Heart right ventricle (tissue), 16 donors: ENCODE data around the gene UPK1A. TPM values are rescaled to one million over a fixed set of nuclear protein-coding genes. Genes with fewer than 3 reads are reported as not detected.

Source experiments
- ATAC-seq, 8 donors: fragments of 200-7000 bp; cut with Tn5 transposase; one replicate each; pipeline ENCODE4 v1.9.1; 2020; ENCODE audit warnings: mild to moderate bottlenecking in 8 of 8, moderate library complexity in 8 of 8, moderate number of reproducible peaks in 1 of 8
- DNase-seq, 2 donors: peaks; one replicate each; pipeline ENCODE4 v3.0.0-alpha.2; 2020
- H3K27ac ChIP-seq, 10 donors: fragments of 200-600 bp; sonication (generic) in 2 of 10; one replicate each; pipeline versions ENCODE4 v1.5.0 to v1.8.0; 2020 to 2022; ENCODE audit warnings: mild to moderate bottlenecking in 3 of 10
- H3K27me3 ChIP-seq, 7 donors: fragments of 200-600 bp; one replicate each; pipeline ENCODE4 v1.8.0; 2021 to 2022; ENCODE audit warnings: mild to moderate bottlenecking in 2 of 7
- H3K36me3 ChIP-seq, 9 donors: fragments of 200-600 bp; sonication (generic) in 1 of 9; one replicate each; pipeline versions ENCODE4 v1.5.0 to v1.8.0; 2020 to 2022; ENCODE audit warnings: mild to moderate bottlenecking in 2 of 9
- H3K4me1 ChIP-seq, 9 donors: fragments of 200-600 bp; sonication (generic) in 1 of 9; one replicate each; pipeline versions ENCODE4 v1.5.0 to v1.8.0; 2020 to 2022; ENCODE audit warnings: mild to moderate bottlenecking in 4 of 9
- H3K4me3 ChIP-seq, 10 donors: fragments of 200-600 bp; sonication (generic) in 2 of 10; one replicate each; pipeline versions ENCODE4 v1.5.0 to v1.8.0; 2020 to 2022; ENCODE audit warnings: mild to moderate bottlenecking in 7 of 10, moderate library complexity in 2 of 10
- H3K9me3 ChIP-seq, 11 donors: fragments of 200-600 bp in 10 of 11; sonication (generic) in 2 of 11; one replicate each; pipeline versions ENCODE4 v1.5.0 to v1.8.0; 2013 to 2022; ENCODE audit warnings: mild to moderate bottlenecking in 2 of 11, control low read depth in 1 of 11, moderate library complexity in 1 of 11
- CTCF ChIP-seq, 9 donors: fragments of 200-600 bp; sonication (generic) in 2 of 9; IDR thresholded peaks; one replicate each; pipeline versions ENCODE4 v1.5.0 to v1.8.0; 2021 to 2022; ENCODE audit warnings: antibody characterized with exemption in 9 of 9, mild to moderate bottlenecking in 5 of 9, moderate library complexity in 1 of 9
- WGBS, 2 donors: extraction: QIAGEN DNeasy Blood & Tissue Kit; methylation state at CpG; one replicate each; pipeline ENCODE4 v1.1.7; 2013; ENCODE audit warnings: inconsistent platforms in 1 of 2; 5-methylcytosine and 5-hydroxymethylcytosine counted together
- intact Hi-C, 10 donors: fragments of 100-400 bp; cut with DNase I; formaldehyde crosslinking; loops; one replicate each; pipeline versions ENCODE4 v1.11.1 to v1.14.2; 2022
- polyA plus RNA-seq, 2 donors: library from polyadenylated mRNA; stranded (reverse); fragments of 200-250 nt; gene quantifications; one replicate each; pipeline ENCODE4 v1.2.3, GENCODE V29; 2013
- total RNA-seq, 10 donors: library from RNA; stranded (reverse); fragmentation: NEBNext Ultra II Directional in 3 of 10; extraction: Animal tissue kit (Norgen Biotek cat#: 25700) in 3 of 10; gene quantifications; one replicate each; pipeline versions ENCODE4 v1.2.1 to v1.2.4, GENCODE V29; 2021 to 2023
- donor health status: Arrhythmogenic right ventricular cardiomyopathy.
- donor health status: ischemic (EF 13 %, LVEDD 7.1; RV severe dilation, severe dysfunction).
- donor health status: healthy with polysubstance abuse.
- donor health status: DM: no; HTN: yes; CAD: no.
- donor health status: DM: no; HTN: no; CAD: no.
- donor health status: ischemic (EF 25% LVEDD 6.9; RV normal size, moderate dysfunction).
- donor health status: ischemic (EF 25% LVEDD 5.7; RV mildly dilated, moderate dysfunction).
- donor health status: healthy.
- donor health status: DM: yes; HTN: yes; CAD: no.
- donor health status: Ischemic cardiomyopathy.
- donor health status: ischemic (EF 35%, LVEDD 5.7; RV mildly dilated, moderate dysfunction).
- donor health status: nonischemic (EF 11% LVEDD 7.7; RV severe dilation, severe dysfunction).
- donor health status: DM: yes; HTN: yes; CAD: no.
- donor health status: PGD.
- donor health status: ischemic (EF 29% LVEDD 5.4; RV normal size, mild dysfunction).
- donor health status: nonischemic (EF 23%, LVEDD 6.1; RV moderate dilation, normal function).

Gene UPK1A
- total and polyA plus RNA-seq, 12 donors = 0.03 to 0.38 TPM; not detected in 10

GRCh38 chr19:35644206-35644986 lies 21.9 kb upstream of the UPK1A start:
- peaks cover 0 to 1% (median 0%) of the 10 kb centered on the region in 9 donors for H3K36me3 ChIP-seq
- peak overlapping the region; percentile 30 to 80 (median 62) for H3K4me3 ChIP-seq
- H3K9me3 ChIP-seq = no peaks in the 10 kb centered on the region
- WGBS, 2 donors = 1% methylated on average over 57 to 60 of the region's 60 CpGs
- intact Hi-C loops = loop anchor here in 3 of 10 donors (5.0 to 10.0 kb wide), 2 partner anchors 97 to 100 kb away; partner anchors contain the start of gene TMEM147 (in 3 of the 3)
- ATAC-seq (peak; percentile 83 to 91 (median 89)), DNase-seq (peak; percentile 94 to 95)
- TF ChIP-seq CTCF (IDR thresholded peaks at IDR 0.05) = peak in 2 of 9 donors; percentile 4 to 9
- H3K4me1 ChIP-seq = peaks cover 9 to 55% (median 33%) of the 10 kb centered on the region in 9 donors
- no peaks in the 10 kb centered on the region for H3K27me3 ChIP-seq
- peak overlapping the region in 9 of 10 donors; percentile 72 to 92 (median 80) for H3K27ac ChIP-seq

- no peak for TF ChIP-seq CTCF (IDR thresholded peaks at IDR 0.05)
- intact Hi-C loops = loop anchor here in 3 of 10 donors (5.0 to 10.0 kb wide), 2 partner anchors 98 to 100 kb away; partner anchors contain the start of gene TMEM147 (in 3 of the 3)
- Histone ChIP-seq H3K9me3 (no peaks in the 10 kb centered on the region), H3K27me3 (no peaks in the 10 kb centered on the region), H3K4me1 (peaks cover 9 to 63% (median 39%) of the 10 kb centered on the region in 9 donors), H3K27ac (peak overlapping the region in 9 of 10 donors; percentile 72 to 92 (median 80)), H3K36me3 (peaks cover 0 to 8% (median 4%) of the 10 kb centered on the region in 9 donors), H3K4me3 (peak overlapping the region in 9 of 10 donors; percentile 53 to 80 (median 62))
- WGBS, 2 donors = 17 to 19% methylated on average over 20 of the region's 20 CpGs
- peak; percentile 88 to 90 for DNase-seq
- ATAC-seq = peak; percentile 18 to 56 (median 44)
These were observed 21.2 kb upstream of the UPK1A start for GRCh38 chr19:35644987-35645679.

- intact Hi-C loops = loop anchor here in 1 of 10 donors (10.0 kb wide), 1 partner anchor 101 kb away; the partner anchor contains the start of gene TMEM147
- Histone ChIP-seq H3K27ac (peak overlapping the region in 3 of 10 donors; percentile 77 to 87 (median 85)), H3K9me3 (no peaks in the 10 kb centered on the region), H3K4me3 (no peak overlapping the region), H3K27me3 (no peaks in the 10 kb centered on the region), H3K4me1 (peaks cover 10 to 70% (median 43%) of the 10 kb centered on the region in 9 donors), H3K36me3 (peaks cover 0 to 16% (median 7%) of the 10 kb centered on the region in 9 donors)
- no peak for TF ChIP-seq CTCF (IDR thresholded peaks at IDR 0.05)
- ATAC-seq (no peak), DNase-seq (no peak)
- WGBS, 2 donors = 75 to 76% methylated on average over 7 of the region's 7 CpGs
These were observed 20.4 kb upstream of the UPK1A start for GRCh38 chr19:35645680-35646511.
